Measurements from ENCODE around the gene UGT1A4.

The UGT1A4 gene

GRCh38 chr2:233792720-233793119 lies 74.2 kb downstream of the UGT1A4 start:
- DNase-seq, result no peak

GRCh38 chr2:233793465-233794127 lies 75.1 kb downstream of the UGT1A4 start:
- no peak for DNase-seq

DNA sequence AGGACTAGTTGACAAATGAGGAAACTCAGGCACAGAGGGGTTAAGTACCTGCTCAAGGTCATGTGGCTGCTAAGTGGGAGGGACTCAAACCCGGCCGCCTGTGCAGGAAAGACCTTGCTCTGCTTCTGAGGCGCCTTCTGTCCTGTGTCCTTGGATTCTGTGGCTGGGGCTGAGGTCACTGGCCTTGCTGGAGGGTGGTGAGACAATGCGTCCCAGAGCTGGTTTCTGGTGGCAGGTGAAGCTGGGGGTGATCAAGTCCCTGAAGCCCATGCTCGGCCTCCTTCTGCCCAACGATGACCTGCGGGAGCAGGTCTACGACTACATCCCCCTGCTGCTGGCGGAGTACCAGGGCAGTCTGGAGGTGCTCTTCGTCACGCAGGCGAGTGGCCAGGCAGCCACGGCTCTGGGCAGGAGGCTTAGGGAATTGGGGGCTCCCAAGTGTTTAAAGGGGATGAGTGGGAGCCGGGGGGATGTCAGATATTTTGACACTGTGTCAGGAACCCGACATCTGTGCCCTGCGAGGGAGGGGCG lies 75.7 kb downstream of the UGT1A4 start:
- no peak for DNase-seq

DNA sequence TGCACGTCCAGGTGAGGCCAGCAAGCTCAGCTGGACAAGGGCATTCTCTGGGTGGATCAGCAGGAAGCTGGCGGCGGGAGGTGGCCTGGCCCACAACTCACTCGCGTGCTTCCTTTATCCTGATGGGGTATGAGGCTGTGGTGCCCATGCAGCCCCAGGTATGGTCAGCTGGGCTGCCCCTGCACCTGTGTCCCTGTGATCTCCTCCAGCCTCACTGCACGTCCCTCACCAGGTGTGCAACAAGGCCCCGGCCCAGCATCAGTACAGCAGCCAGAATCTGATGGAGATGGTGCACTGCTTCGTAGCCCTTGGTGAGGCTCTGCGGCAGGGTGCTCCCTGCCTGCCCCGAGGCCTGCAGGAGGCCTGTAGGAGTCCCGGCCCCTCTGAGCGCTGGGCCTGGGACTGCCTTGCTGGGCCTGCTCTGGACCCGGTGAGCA lies 77.2 kb downstream of the UGT1A4 start:
- DNase-seq, result no peak

DNA sequence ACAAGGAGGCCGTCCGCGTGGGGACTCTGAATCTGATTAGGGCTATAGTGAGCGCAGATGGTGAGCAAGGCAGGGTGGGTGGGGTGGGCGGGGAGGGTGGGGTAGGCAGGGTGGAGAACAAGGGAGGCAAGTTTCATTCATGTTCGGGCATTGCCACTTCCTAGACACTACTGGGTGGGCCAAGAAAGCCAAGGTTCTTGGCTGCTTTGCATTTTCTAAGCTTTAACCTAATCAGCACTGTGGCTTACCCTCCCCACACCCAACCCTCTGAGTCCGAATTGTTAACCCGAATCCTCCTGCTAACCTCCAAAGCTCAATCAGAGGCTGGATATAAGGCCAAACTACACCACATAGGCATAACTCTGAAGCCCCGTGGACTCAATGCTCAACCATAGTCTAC lies 77.7 kb downstream of the UGT1A4 start:
- DNase-seq, result no peak

DNA sequence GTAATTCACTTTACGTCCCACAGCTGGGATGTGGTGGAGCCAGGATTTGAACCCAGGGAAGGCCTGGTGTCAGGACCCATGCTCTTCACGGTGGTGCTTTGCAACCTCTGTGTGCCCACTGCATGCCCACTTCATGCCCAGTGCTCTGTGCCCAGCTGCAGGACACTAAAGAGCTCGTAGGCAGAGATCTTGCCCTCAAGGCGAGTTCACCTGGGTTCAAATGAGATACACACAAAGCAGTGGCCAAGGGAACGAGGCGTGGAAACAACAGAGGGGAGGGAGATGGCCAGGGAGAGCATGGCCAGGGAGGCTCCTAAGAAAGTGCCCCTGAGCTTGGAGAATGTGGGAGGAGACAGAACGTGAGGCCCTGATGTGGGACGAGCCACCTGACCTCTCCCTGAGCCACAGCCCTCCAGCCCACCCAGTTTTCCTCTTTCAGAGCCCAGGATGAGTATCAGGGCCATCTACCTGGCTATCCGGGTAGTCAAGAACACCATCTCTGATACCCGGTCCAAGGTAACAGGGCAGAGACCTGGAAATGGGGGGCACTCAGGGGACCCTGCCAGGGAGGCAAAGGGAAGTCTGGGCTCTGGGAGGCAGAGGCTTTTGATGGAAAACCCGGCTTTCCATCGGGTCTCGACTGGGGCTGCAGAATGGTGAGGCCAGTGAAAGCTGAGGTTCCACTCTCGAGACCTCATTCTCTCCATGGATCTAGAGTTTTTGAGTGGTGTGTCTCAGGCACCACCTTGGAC lies 80.0 kb downstream of the UGT1A4 start:
- DNase-seq, result no peak

DNA sequence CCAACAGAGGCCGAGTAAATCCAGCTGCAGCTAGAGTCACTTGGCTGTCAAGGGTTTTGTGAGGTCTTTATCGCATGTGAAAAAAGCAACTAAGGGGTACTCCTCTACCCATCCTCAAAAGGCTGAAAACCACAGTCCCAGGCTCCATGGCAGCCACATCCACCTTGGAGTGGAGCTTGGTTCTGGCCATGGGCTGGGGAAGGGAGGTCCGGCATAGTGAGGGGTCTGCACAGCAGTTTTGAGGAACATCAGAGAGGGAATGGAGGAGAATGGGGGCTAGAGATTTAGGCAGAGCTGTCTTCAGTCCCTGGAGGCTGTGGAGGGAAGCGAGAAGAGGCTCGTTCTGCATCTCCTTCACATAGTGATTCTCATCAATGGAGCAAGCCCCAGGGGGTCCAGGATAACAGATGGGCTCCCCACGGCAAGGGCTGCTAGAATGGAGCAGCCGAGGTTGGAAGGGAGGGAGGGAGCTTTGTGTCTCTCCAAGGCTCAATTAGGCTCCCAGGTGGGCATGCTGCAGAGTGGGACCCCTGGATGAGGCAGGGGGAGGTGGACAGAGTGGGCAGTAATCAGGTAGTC lies 80.6 kb downstream of the UGT1A4 start:
- DNase-seq, result no peak

- DNase-seq, result no peak
These were observed 81.2 kb downstream of the UGT1A4 start for GRCh38 chr2:233799716-233800115.

- DNase-seq, result no peak
These were observed 81.7 kb downstream of the UGT1A4 start for GRCh38 chr2:233800208-233800607.

DNA sequence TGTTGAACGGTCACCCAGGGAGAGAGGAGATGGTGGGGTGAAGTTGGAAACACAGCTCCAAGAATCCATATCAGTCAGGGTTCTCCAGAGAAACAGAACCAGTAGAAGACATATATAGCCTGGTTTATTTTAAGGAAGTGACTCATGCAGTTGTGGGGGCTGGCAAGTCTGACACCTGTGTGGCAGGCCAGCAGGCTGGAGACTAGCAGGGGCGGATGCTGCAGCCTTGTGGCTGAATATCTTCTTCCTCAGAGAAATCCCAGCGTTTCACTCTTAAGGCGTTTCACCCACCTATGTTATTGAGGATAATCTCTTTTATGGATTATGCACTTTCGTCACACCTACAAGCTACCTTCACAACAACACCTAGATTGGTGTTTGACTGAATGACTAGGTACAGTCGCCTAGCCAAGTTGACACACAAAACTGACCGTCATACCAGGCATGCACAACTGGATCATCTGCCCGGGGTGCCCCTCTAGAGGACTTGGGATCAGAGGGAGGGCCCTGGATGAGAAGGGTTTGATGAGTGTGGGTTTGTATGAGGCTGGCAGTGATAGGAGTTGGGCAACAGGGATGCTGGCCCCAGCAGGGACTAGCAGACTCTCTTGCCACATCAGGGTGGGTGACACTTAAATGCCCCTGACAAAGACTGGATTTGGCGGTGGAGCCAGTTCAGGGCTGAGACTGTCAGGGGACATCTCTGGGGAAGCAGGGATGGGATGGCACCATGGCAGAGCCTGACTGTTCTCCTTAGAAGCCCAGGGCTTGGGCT lies 83.0 kb downstream of the UGT1A4 start:
- DNase-seq, result no peak

GRCh38 chr2:233802132-233802815 lies 83.7 kb downstream of the UGT1A4 start:
- no peak for DNase-seq

DNA sequence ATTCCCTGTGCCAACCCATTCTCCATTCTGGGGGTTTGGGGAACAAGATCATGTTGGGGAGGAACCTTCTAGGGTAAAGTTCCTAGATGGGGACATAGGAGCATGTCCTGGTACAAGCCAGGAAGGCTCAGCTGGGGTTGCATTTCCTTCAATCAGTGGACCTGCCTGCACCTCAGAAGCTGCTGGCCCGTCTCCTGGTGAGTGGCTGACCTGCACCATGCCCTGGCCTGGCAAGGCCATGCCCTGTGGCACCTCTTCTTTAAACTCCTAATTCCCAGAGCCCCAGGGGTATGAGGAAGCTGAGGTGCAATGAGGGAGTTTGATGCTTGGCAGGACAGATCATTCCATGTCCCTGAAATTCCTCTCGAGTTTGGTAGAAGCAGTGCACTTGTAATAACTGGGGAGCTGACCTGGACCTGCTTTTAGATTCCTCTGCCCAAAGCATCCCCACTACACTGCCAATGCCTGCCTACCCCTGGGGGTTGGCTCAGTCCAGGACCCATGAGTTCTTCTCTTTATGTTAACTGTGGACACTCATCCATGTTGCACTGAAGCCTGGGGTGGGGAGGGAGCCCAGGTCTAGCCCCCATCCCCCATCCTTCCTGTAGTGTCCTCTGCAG lies 84.9 kb downstream of the UGT1A4 start:
- no peak for DNase-seq

DNA sequence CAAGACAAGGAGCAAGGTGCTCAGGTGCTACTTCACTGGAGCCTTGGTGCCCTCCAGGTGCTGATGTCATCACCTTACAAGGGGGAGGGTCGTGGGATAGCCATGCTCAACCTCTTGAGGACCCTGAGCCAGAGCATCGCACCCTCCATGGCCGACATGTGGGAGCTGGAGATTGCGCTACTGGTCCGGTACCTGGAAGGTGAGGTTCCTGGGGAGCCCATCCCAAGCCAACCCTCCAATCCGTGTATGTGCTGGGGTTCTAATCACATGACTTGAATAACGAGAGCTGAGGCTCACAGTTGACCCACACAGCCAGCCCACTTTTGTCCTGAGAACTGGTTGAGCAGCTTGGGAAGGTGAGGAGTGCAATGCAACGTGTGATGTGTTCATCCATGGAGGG lies 85.5 kb downstream of the UGT1A4 start:
- DNase-seq, result no peak

DNA sequence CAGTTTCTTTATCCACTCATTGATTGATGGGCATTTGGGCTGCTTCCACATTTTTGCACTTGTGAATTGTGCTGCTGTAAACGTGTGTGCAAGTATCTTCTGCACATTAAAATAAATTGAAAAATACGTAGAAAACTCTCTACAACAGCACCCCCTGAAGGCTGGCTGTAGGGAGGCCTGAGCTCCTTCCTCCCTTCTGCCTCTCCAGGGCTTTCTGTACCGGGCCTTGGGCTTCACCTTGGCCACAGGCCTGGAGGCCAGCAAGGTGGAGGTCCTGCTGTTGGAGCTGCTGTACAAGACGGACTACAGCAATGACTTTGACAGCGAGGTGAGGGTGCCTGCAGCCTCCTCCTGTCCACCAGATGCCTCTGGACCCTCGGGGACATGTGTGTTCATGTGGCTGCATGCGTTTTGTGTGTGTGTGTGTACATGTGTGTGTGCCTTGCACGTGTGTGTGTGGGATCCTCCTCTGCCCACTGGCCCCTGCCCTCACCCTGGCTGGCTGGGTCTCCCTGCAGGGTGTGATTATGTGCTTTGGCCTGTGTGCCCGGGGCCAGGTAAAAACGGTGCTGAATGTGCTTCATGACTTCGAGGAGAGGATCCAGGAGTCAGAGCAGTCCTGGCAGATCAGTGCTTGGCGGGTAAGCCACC lies 88.8 kb downstream of the UGT1A4 start:
- no peak for DNase-seq

DNA sequence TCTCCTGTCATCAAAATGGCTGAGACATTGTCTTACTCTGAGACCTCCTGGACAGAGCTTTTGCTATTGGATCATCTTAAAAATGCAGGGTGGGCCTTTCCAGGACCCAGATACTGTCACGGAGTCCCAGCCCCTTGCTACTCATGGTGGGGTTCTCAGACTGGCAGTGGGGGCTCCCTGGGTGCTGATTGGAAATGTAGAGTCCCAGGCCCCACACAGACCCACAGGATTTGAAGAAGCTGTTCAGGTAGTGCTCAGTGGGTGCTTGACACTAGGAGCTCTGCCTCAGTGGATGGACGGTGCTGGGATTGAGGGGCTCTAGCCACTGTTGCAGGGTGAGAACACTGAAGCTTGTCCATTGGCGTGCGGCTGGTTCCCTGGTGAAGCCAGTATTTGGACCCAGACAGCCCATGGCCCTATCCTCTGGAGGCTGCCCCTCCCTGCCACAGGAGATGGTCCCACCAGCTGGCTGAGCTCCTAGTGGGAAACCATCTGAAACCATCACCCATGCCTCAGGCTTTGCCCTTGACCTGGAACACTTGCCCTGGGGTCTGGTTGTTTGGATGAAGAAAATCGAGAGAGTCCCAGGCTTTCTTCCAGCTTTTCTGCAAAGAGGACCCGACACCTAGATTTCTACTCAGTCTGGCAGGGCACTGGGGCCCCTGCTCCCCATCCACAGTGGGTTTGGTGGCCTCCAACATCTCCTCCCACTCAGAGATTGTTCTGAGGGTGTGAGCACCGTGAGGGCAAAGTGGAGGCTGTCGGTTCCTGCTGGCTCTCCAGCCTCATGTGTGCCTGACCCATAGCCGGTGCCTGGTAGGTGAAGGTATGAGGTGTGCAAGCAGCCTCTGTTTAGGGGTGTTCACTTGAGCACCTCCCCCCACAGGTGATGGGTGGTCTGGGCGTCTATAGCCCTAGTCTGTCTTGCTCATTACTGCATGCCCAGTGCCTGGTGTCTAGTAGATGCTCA lies 89.7 kb downstream of the UGT1A4 start:
- DNase-seq, result no peak

DNA sequence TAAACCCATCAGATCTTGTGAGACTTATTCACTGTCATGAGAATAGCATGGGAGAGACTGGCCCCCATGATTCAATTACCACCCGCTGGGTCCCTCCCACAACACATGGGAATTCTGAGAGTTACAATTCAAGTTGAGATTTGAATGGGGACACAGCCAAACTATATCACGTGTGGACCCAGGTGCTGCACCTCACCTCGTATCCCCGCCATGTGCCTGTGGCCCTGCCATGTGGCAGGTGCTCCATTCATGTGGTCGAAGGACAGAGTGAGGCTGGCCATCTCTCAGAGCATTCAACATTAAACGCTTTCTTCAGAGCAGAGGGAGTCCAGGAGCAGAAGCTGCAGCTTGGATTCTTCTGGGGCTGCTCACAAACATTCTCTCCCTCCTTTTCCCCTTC lies 91.8 kb downstream of the UGT1A4 start:
- DNase-seq, result no peak

DNA sequence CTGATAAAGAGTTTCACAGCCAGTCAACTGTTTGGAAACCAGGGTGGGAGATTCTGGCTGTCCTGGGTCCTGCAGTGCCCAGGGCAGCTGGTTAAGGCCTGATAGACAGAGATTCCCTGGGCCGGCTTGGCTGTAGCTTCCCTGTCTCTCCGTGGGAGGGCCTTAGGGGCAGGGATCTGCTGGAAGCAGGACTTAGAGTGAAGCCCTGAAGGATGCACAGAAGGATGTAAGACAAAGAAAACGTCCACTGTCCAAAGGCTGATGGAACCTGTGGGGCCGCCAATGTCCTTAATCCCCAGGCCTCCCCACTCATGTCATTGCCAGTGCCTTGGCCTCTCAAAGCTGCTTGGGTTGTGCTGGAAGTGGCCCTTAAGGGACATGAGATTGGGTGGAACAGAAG lies 92.6 kb downstream of the UGT1A4 start:
- no peak for DNase-seq

- no peak for DNase-seq
These were observed 93.2 kb downstream of the UGT1A4 start for GRCh38 chr2:233811732-233812131.

DNA sequence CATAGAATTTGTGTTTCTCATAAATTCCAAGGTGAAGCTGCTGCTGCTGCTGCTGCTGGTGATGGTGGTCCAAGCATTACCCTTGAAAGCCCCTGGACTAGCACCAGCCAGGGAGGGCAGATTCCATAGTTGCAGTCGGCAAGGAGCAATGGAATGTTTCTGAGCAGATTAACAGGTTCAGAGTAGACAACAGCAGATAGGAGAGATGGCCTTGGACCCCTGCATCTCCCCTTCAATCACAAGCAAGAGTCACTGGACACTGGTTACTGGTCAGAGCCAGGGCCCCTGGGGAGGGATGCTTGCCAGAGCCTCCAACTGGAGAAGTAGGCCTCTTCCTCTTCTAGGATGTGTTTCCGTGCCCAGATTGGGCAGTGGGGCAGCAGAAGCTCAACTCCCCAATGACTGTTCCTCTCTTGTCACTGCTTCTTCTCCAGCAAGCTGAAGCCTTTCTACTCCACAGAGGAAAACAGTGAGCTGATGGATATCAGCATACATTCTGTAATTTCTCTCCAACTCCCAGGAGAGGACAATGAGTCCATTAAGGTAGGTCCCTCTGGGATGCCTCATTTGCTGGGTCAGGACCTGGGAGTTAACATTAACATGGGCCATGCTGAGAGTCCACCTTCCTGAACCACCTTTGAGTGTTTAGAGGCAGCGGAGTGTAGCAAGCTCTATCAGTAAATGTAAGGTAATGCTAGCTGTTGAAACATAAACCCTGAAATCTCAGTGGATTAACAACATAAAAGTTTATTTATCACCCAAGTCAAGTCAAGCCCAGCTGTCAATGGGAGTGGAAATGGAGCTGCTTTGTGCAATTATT lies 94.9 kb downstream of the UGT1A4 start:
- DNase-seq, result no peak
